HEK293 (cell line): Measurements from ENCODE around the gene SCUBE3.

Experiments used
- ZFP41 ChIP-seq: fragments of 450-650 bp; formaldehyde crosslinking; IDR thresholded peaks from 2 replicates; pipeline ENCODE4 v1.5.1; 2016; ENCODE audit warnings: missing biosample characterization, missing genetic modification characterization, borderline replicate concordance
- ZNF211 ChIP-seq: fragments of 450-650 bp; formaldehyde crosslinking; IDR thresholded peaks from 2 replicates; pipeline ENCODE4 v1.5.1; 2016; ENCODE audit warnings: low read depth, missing biosample characterization, missing genetic modification characterization
- ZNF501 ChIP-seq: fragments of 450-650 bp; formaldehyde crosslinking; IDR thresholded peaks from 2 replicates; pipeline ENCODE4 v1.5.1; 2016; ENCODE audit warnings: missing biosample characterization, missing genetic modification characterization

- no peak for TF ChIP-seq ZNF211 (tag by site-specific recombination)
- no peak for TF ChIP-seq ZFP41
- TF ChIP-seq ZNF501 (tag by site-specific recombination): no peak
Measured at GRCh38 chr6:35218456-35218855, 4.7 kb downstream of the SCUBE3 start.
